HEK293 (cell line): ENCODE results near the gene TMEM140.

Experiments
- CTCF ChIA-PET: fragments of 350-600 bp; formaldehyde crosslinking; extraction: SDS; loops from one replicate; lab custom pipeline; 2021; ENCODE audit warnings: antibody characterized with exemption; lab: Yijun Ruan, JAX
- POLR2A ChIA-PET: fragments of 300-600 bp; formaldehyde crosslinking; extraction: SDS; loops from one replicate; lab custom pipeline; 2020; ENCODE audit warnings: antibody characterized with exemption, inconsistent platforms; lab: Yijun Ruan, JAX
- H3K27ac ChIP-seq: fragments of 200-500 bp; sonication (Bioruptor generic); 2 replicates; pipeline ENCODE4 v1.5.1; 2014; ENCODE audit warnings: low read depth, low read length, control low read depth, inconsistent platforms; ENCODE audit errors: extremely low read depth
- H3K36me3 ChIP-seq, 2 experiments: fragments of 200-500 bp in 1 of 2; sonication (Bioruptor generic) in 1 of 2; 1 replicate in 1 of 2; 2 replicates in 1 of 2; pipeline ENCODE4 v1.5.1; 2014 to 2017; ENCODE audit warnings: inconsistent platforms in 2 of 2, low read length in 2 of 2; ENCODE audit not compliant: control insufficient read depth in 2 of 2, insufficient read depth in 1 of 2
- H3K4me1 ChIP-seq: fragments of 200-500 bp; sonication (Bioruptor generic); 2 replicates; pipeline ENCODE4 v1.5.1; 2014; ENCODE audit warnings: mild to moderate bottlenecking, low read length, inconsistent platforms; ENCODE audit not compliant: control insufficient read depth, insufficient read depth
- H3K4me3 ChIP-seq: 2 replicates; pipeline ENCODE4 v1.5.1; 2011; ENCODE audit warnings: low read depth, mild to moderate bottlenecking, control low read depth, low read length, moderate library complexity
- H3K9me3 ChIP-seq: fragments of 200-500 bp; sonication (Bioruptor generic); 2 replicates; pipeline ENCODE4 v1.5.1; 2014; ENCODE audit warnings: low read depth, low read length, inconsistent platforms; ENCODE audit not compliant: control insufficient read depth, insufficient read depth
- KLF1 ChIP-seq: fragments of 450-650 bp; formaldehyde crosslinking; IDR thresholded peaks from 2 replicates; pipeline ENCODE4 v1.5.1; 2016; ENCODE audit warnings: missing biosample characterization, missing genetic modification characterization
- PRDM10 ChIP-seq: fragments of 450-650 bp; formaldehyde crosslinking; IDR thresholded peaks from 2 replicates; pipeline ENCODE4 v1.5.1; 2016; ENCODE audit warnings: missing biosample characterization, missing genetic modification characterization
- PRDM4 ChIP-seq: fragments of 450-650 bp; formaldehyde crosslinking; IDR thresholded peaks from 2 replicates; pipeline ENCODE4 v1.5.1; 2017; ENCODE audit warnings: missing biosample characterization, missing genetic modification characterization
- PRDM6 ChIP-seq: fragments of 450-650 bp; formaldehyde crosslinking; IDR thresholded peaks from 2 replicates; pipeline ENCODE4 v1.5.1; 2017; ENCODE audit warnings: missing biosample characterization, missing genetic modification characterization
- ZBTB17 ChIP-seq: fragments of 450-650 bp; formaldehyde crosslinking; IDR thresholded peaks from 2 replicates; pipeline ENCODE4 v1.5.1; 2016; ENCODE audit warnings: missing biosample characterization, missing genetic modification characterization
- ZNF202 ChIP-seq: fragments of 450-650 bp; formaldehyde crosslinking; IDR thresholded peaks from 2 replicates; pipeline ENCODE4 v1.5.1; 2016; ENCODE audit warnings: missing biosample characterization, missing genetic modification characterization, borderline replicate concordance
- ZNF292 ChIP-seq: fragments of 450-650 bp; formaldehyde crosslinking; IDR thresholded peaks from 2 replicates; pipeline ENCODE4 v1.5.1; 2016; ENCODE audit warnings: low read depth, missing biosample characterization, missing genetic modification characterization, borderline replicate concordance
- ZNF707 ChIP-seq: fragments of 450-650 bp; formaldehyde crosslinking; IDR thresholded peaks from 2 replicates; pipeline ENCODE4 v1.5.1; 2016; ENCODE audit warnings: missing biosample characterization, missing genetic modification characterization
- ZNF76 ChIP-seq: fragments of 450-650 bp; formaldehyde crosslinking; IDR thresholded peaks from 2 replicates; pipeline ENCODE4; 2016; ENCODE audit warnings: low read depth, missing biosample characterization, missing genetic modification characterization, borderline replicate concordance
- ZNF785 ChIP-seq: fragments of 450-650 bp; formaldehyde crosslinking; IDR thresholded peaks from 2 replicates; pipeline ENCODE4 v1.5.1; 2016; ENCODE audit warnings: missing biosample characterization, missing genetic modification characterization

The TMEM140 gene

GRCh38 chr7:135188298-135188984 is 40.6 kb downstream of the TMEM140 start (continued):
- no peak for TF ChIP-seq PRDM6 (tag by site-specific recombination)
- TF ChIP-seq, all 188 proteins: peak for 0

- no peak for TF ChIP-seq ZBTB17
- no peaks in the 10 kb centered on the region for H3K4me1 ChIP-seq
- no peak overlapping the region for H3K4me3 ChIP-seq
- no peak overlapping the region for H3K27ac ChIP-seq
- peaks cover 0 to 71% of the 10 kb centered on the region in 2 experiments; a peak in 2 of 3 replicates for H3K36me3 ChIP-seq
- ChIA-PET POLR2A (no interaction called here), CTCF (no interaction called here)
- no peaks in the 10 kb centered on the region for H3K9me3 ChIP-seq
Observed at GRCh38 chr7:135189221-135189662, 41.4 kb downstream of the TMEM140 start.

- Histone ChIP-seq H3K4me3 (no peak overlapping the region), H3K27ac (no peak overlapping the region)
- POLR2A ChIA-PET = no interaction called here
- TF ChIP-seq PRDM4 (no peak), ZNF292 (tag by site-specific recombination) (no peak)
- TF ChIP-seq, all 188 proteins: peak for 0
- Histone ChIP-seq H3K36me3 (peaks cover 0 to 74% of the 10 kb centered on the region in 2 experiments; a peak in 2 of 3 replicates), H3K4me1 (no peaks in the 10 kb centered on the region), H3K9me3 (no peaks in the 10 kb centered on the region)
- CTCF ChIA-PET = no interaction called here
Observed at GRCh38 chr7:135189961-135190360, 42.1 kb downstream of the TMEM140 start.

GRCh38 chr7:135190703-135191102 is 42.8 kb downstream of the TMEM140 start:
- POLR2A ChIA-PET = no interaction called here
- H3K27ac ChIP-seq = no peak overlapping the region
- H3K4me3 ChIP-seq = no peak overlapping the region
- no peaks in the 10 kb centered on the region for H3K9me3 ChIP-seq
- CTCF ChIA-PET = no interaction called here
- peaks cover 0 to 73% of the 10 kb centered on the region in 2 experiments; a peak in 2 of 3 replicates for H3K36me3 ChIP-seq
- no peaks in the 10 kb centered on the region for H3K4me1 ChIP-seq
- no peak for TF ChIP-seq KLF1 (tag by site-specific recombination)
- no peak for TF ChIP-seq PRDM10 (tag by site-specific recombination)
- TF ChIP-seq ZNF202 (tag by site-specific recombination) = no peak
- no peak for TF ChIP-seq ZNF707 (tag by site-specific recombination)
- no peak for TF ChIP-seq ZNF76 (tag by site-specific recombination)
- TF ChIP-seq ZNF785 (tag by site-specific recombination) = no peak
